GM21390 (cell line): Measurements from ENCODE around the gene PPY.
"Not testable (repeated sequence)": the region's sequence is repeated elsewhere in the genome, so short reads cannot be mapped to it uniquely, and the experiment has no call there.

Experiments used
- ATAC-seq: cut with Tn5 transposase; IDR thresholded peaks from one replicate; pipeline ENCODE4 v1.9.1; 2021; ENCODE audit not compliant: unreplicated experiment

Gene PPY

DNA sequence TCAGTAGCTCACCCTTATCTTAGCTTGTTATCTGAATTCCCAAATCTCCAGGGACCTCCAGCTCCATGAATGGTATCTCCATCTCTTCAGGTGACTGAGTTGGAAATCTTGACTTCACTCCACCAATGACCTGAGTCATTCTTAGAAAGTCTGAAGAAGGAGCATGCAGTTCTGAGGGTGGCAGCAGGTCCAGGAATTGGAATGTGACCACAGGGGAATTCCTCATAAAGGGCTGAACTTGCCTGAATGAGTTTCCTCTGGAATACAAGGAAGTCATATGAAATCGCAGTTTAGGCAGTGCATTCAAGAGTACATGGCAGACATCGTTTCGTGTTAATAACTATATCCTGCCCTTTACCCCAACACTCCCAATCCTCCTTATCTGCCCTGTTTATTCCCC is 24.0 kb upstream of the PPY start:
- ATAC-seq = no peak

- no peak for ATAC-seq
Measured at GRCh38 chr17:43962479-43962878, 20.2 kb upstream of the PPY start.

GRCh38 chr17:43961954-43962353 is 19.7 kb upstream of the PPY start:
- ATAC-seq = no peak

GRCh38 chr17:43961292-43961691 is 19.0 kb upstream of the PPY start:
- ATAC-seq = not testable (repeated sequence)

DNA sequence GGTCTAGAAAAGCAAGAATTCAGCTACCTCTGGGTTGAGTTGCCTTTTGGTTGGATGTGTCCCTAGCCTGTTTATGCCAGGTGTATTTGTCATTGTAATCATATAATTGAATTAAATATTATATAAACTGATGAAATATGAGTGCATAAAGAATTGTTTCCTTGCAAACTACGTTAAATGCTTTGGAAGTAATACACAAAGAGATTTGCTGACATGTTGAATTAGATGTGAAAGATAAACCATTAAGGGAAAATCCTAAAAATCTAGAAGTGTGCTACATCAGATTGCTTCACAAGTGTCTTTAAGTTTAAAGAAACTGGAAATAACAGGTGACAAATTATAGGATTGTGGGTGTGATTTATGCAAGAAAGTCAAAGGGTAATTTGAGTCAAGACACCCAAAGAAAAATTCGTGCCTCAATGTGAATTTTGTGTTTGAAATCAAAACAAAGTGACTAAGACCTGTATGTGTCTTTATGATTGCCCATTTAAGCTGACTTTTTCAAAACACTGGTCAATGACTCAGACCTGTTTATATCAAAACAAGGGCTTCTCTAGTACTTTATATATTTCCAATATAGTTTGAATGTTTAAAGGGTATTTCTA is 16.6 kb upstream of the PPY start:
- ATAC-seq = no peak

- ATAC-seq = no peak
Measured at GRCh38 chr17:43956222-43956621, 13.9 kb upstream of the PPY start.

- no peak for ATAC-seq
Measured at GRCh38 chr17:43953746-43954145, 11.5 kb upstream of the PPY start, which contains the start of gene PYY. PYY (minus strand) TSS chr17:43953940; CDS start chr17:43953483, 457 bp downstream.

GRCh38 chr17:43952724-43953666 is 10.7 kb upstream of the PPY start:
- ATAC-seq = no peak

GRCh38 chr17:43952351-43952723 is 10.1 kb upstream of the PPY start:
- ATAC-seq = no peak

DNA sequence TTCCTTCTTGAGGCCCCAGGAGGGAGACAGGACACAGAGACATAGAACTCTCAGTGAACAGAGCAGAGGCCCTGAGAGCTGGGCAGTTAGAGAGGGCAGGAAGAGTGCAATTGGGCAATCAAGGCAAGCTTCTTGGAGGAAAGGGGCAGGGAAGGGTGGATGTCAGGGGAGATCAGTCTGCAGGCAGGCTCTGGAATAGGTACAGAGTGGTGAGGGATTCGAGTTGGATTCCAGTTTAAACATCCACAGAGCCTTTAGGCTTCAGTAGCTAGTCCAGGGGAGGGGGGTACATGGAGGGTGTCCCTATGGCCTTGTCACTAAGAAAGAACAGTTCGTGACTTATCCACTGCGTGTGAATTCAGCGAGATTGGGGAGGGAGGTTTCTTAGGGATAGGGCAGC is 9.5 kb upstream of the PPY start:
- no peak for ATAC-seq

DNA sequence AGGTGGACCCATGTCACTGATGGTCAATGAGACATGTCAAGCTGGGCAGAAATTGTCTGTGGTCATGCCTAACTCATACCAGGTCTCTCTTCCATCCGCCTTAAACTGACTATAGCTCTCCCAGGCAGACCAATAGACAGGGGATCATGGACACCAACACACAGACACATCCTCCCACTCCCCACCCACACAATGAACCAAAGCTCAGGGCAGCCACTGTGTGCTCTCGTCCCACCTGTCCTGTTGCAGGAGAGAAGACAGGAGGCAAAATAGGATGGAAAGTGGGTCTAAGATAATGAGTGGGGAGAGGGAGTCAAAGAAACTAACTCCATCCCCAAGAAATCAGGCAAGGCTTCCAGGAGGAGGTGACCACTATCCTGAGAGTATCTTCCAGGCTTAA is 8.3 kb upstream of the PPY start:
- ATAC-seq = no peak

- ATAC-seq = no peak
Measured at GRCh38 chr17:43949781-43950180, 7.5 kb upstream of the PPY start.

- ATAC-seq = no peak
Measured at GRCh38 chr17:43946781-43947180, 4.5 kb upstream of the PPY start.

DNA sequence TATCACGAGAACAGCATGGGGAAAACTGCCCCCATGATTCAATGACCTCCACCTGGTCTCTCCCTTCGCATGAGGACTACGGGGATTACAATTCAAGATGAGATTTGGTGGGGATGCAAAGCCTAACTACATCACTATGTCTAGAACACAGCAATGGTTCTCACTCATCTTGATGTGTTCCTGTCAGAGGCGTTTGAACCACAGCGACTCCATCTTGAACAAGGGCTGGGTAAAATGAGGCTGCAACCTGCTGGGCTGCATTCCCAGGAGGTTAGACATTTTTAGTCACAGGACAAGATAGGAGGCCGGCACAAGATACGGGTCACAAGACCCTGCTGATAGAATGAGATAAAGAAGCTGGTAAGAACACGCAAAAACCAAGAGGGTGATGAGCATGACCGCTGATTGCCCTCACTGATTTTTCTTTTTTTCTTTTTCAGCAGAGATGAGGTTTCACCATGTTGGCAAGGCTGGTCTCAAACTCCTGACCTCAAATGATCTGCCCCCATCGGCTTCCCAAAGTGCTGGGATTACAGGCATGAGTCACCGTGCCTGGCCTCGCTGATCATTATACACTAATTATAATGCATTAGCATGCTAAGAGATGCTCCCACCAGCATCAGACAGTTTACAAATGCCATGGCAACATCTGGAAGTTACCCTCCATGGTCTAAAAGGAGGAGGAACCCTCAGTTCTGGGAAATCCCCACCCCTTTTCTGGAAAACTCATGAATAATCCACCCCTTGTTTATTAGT is 3.0 kb upstream of the PPY start:
- no peak for ATAC-seq

- ATAC-seq = no peak
Measured at GRCh38 chr17:43940630-43941029, 1.6 kb downstream of the PPY start.

DNA sequence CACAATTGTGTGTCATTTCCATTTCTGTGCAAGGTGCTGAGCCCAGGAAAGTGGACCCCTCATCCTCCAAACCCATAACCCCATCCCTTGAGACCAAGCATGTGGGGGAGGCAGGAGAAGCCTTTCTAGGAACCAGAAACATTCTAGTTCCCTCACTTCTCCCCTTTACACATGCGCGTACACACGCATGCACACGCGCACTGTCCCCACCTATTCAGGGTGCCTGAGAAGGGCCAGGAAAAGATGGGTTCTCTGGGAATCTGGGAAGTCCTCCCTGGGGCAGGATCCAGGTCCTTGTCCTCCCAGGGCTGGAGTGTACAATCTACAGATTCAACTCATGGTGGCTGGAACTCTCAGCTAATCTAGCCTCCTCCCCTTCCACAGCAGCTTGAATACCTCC is 2.4 kb downstream of the PPY start:
- ATAC-seq = no peak

DNA sequence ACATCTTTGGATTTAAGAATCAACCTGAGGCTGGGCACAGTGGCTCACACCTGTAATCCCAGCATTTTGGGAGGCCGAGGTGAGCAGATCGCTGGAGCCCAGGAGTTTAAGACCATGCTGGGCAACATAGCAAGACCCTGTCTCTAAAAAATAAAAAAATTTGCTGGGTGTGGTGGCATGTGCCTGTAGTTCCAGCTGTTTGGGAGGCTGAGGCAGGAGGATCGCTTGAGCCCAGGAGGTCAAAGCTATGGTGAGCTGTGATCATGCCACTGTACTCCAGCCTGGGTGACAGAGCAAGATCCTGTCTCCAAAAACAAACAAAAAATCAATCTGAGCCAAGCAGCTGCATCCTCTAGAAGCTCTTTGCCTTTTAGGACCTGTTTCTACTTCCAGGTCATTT is 2.8 kb downstream of the PPY start:
- not testable (repeated sequence) for ATAC-seq

DNA sequence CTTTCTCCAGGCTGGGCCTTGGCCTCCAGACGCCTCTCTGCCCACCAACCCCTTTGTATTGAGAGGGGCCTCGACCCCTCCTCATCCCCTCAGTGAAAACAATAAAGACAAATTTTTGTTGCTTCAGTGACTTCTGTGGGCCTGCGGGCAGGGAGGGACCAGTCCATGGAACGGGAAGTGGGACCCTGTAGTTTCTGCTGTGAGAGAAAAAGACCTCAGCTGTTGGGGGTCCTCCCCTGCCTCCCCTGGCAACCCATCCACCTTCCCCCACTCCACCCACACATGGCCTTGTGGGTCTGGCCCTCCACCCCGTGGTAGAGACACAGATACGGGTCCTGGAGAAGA is 3.5 kb downstream of the PPY start:
- ATAC-seq = no peak

- no peak for ATAC-seq
Measured at GRCh38 chr17:43936434-43936833, 5.8 kb downstream of the PPY start.

DNA sequence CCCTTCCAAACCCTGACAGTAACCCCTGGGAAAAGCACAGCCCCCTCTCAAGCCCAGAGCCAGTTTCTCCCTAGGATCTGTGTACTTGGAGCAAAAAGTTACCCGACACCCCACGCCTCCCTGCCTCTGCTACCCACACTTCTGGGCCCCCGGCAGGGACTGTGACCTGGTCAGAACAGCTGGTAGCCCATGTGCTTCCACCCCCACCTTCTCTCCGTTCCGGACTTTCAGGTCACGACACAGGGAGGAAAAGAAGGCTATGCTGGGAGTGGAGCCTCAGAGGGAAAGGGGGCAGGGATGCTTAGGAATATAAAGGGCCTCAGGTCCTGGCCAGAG is 6.4 kb downstream of the PPY start:
- ATAC-seq = no peak

DNA sequence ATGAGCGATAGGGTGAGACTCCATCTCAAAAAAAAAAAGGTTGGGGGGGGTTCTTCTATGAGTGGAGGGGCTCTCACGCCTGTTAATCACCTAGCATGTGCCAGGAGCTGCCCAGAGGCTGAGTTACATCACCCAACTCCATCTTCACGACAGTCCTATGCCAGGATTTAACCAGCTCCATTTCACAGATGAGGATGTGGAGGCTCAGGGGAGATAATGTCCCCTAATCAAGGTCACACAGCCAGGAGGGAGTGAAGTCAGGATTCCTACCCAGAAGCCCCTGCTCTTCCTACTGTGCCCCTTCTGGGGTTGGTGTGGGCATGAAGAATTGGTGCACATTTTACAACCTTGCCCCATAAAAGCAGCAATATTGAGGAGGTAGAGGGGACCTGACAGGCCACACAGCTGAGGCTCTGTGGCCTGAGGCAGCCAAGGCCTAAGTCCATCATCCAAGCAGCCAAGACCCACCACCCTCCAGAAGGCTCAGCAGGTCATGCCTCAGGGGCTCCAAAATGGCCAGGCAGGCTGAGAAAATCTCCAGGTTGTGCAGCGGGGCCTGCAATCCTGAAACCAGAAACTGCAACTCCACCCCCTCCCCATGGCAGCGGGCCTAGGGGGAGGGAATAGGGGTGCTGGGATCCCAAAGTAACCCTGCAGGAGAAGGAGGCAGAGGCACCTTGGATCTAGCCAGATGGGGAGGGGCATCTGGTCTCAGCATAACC is 6.9 kb downstream of the PPY start:
- ATAC-seq = no peak
